Colonic mucosa (tissue), 4 donors: Measurements from ENCODE around the gene CADM1. TPM values are rescaled to one million over a fixed set of nuclear protein-coding genes. Genes with fewer than 3 reads are reported as not detected.

Experiments
- DNase-seq: peaks from one replicate; pipeline ENCODE4 v3.0.0-alpha.2; 2020
- H3K27ac ChIP-seq: fragments of 200-600 bp; one replicate; pipeline ENCODE4 v1.8.0; 2021
- H3K27me3 ChIP-seq: fragments of 200-600 bp; one replicate; pipeline ENCODE4 v1.8.0; 2021
- H3K36me3 ChIP-seq: fragments of 200-600 bp; one replicate; pipeline ENCODE4 v1.8.0; 2021
- H3K4me1 ChIP-seq: fragments of 200-600 bp; one replicate; pipeline ENCODE4 v1.8.0; 2021; ENCODE audit warnings: mild to moderate bottlenecking
- H3K4me3 ChIP-seq: fragments of 200-600 bp; one replicate; pipeline ENCODE4 v1.8.0; 2021
- H3K9ac ChIP-seq, 2 donors: one replicate each; pipeline ENCODE4 v1.7.0; 2013; ENCODE audit warnings: control low read depth in 2 of 2, low read depth in 2 of 2, low read length in 2 of 2
- H3K9me3 ChIP-seq: fragments of 200-600 bp; one replicate; pipeline ENCODE4 v1.8.0; 2021
- intact Hi-C: fragments of 100-400 bp; cut with DNase I; formaldehyde crosslinking; loops from one replicate; pipeline ENCODE4 v1.14.1; 2022
- total RNA-seq, 2 donors: library from RNA; stranded (reverse); fragmentation: NEBNext Ultra II Directional in 1 of 2; extraction: Animal tissue kit (Norgen Biotek cat#: 25700) in 1 of 2; gene quantifications; one replicate each; pipeline ENCODE4 v1.2.1, GENCODE V29; 2021
- TF ChIP-seq, protein P1 (sequence below): fragments of 200-600 bp; IDR thresholded peaks from one replicate; pipeline ENCODE4 v1.8.0; 2022; ENCODE audit warnings: antibody characterized with exemption, mild to moderate bottlenecking
- donor health status: healthy.
- donor health status: DM: no; HTN: no; CAD: no.
- donor health status: DM: no; HTN: no; CAD: no.

The CADM1 gene
- total RNA-seq, 2 donors from 2014 or later = 5.2 to 6.4 TPM

DNA sequence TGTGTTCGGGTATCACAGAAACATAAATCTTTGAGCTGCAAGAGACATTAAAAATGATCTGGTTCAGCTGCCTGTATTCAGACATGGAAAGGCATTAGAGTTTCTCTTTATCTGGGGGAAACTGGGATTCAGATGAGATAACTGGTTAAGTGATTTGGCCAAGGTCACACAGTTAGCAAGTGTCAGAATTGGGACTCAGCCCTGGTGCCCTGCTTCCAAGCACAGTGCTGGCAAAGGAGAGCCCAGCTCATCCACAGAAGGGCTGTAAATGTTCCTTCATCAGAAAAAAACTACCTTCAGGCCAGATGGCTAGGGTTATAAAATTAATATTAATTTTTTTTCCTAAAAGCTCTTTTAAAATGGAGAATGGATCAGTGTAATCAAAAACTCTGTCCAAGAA lies 20.4 kb upstream of the CADM1 start:
- TF ChIP-seq, protein P1, sequence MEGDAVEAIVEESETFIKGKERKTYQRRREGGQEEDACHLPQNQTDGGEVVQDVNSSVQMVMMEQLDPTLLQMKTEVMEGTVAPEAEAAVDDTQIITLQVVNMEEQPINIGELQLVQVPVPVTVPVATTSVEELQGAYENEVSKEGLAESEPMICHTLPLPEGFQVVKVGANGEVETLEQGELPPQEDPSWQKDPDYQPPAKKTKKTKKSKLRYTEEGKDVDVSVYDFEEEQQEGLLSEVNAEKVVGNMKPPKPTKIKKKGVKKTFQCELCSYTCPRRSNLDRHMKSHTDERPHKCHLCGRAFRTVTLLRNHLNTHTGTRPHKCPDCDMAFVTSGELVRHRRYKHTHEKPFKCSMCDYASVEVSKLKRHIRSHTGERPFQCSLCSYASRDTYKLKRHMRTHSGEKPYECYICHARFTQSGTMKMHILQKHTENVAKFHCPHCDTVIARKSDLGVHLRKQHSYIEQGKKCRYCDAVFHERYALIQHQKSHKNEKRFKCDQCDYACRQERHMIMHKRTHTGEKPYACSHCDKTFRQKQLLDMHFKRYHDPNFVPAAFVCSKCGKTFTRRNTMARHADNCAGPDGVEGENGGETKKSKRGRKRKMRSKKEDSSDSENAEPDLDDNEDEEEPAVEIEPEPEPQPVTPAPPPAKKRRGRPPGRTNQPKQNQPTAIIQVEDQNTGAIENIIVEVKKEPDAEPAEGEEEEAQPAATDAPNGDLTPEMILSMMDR = no peak
- Histone ChIP-seq H3K9me3 (no peaks in the 10 kb centered on the region), H3K27ac (no peak overlapping the region)

DNA sequence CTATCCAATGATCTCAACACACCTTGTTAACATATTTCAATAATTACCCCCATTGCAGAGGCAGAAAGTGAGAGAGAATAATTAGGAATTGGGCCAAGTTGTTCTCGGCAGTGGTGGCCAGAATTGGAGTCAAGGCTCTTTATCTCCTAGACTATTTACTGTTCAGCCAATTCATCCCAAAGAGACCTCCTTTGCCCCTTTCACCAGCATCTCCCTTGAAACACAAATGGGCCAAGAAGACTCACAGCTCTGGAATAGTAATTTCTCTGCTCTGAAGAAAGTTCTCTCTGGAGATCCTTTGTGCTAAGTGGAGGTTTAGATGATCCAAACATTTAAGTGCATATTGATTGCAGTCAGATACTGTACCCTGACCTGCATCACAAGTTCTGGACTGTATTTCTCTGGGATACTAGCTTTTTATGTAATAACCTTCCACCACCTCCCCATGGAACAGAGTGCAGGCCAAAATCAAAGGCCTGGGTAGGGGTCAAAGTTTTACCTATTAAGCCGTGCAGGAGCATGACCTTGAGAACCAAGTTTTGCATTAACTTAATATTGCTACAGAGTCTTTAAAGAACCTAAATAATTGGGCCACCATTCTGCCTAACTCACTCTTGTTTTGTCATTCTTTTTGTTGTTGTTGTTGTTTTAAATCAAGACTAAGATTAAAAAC lies 19.6 kb upstream of the CADM1 start:
- H3K27ac ChIP-seq = no peak overlapping the region

More for the DNA sequence above, 20.4 kb upstream of the CADM1 start:
- no peak overlapping the region for H3K4me3 ChIP-seq
- intact Hi-C loops = no loop called here
- H3K4me1 ChIP-seq = no peaks in the 10 kb centered on the region
- H3K36me3 ChIP-seq = no peaks in the 10 kb centered on the region
- DNase-seq = no peak
- no peaks in the 10 kb centered on the region for H3K27me3 ChIP-seq
- no peak overlapping the region for H3K9ac ChIP-seq

DNA sequence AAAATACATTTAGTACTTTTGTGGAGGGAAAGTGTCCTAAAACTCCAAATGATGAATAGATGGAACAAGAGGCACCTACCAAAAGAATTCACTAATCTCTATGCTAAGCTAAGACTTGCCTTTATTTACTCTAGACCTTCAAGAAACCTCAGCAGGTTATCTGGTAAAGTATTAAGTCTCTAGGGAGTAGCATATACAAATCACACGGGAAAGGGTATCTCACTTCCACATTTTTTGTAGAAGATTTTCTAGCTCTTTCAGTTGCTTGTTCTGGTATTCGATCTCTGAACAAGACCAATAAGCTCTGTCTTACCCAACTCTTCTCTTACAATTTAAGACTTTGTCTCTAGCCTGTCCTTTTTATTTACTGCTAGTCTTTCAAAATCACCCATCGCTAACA lies 18.1 kb upstream of the CADM1 start:
- intact Hi-C loops = no loop called here
- TF ChIP-seq, protein P1 = no peak
- DNase-seq = no peak

More for the DNA sequence above, 19.6 kb upstream of the CADM1 start:
- Histone ChIP-seq H3K4me3 (no peak overlapping the region), H3K27me3 (no peaks in the 10 kb centered on the region), H3K9ac (no peak overlapping the region), H3K4me1 (no peaks in the 10 kb centered on the region), H3K9me3 (no peaks in the 10 kb centered on the region), H3K36me3 (no peaks in the 10 kb centered on the region)
- TF ChIP-seq, protein P1 = no peak
- intact Hi-C loops = no loop called here
- no peak for DNase-seq

DNA sequence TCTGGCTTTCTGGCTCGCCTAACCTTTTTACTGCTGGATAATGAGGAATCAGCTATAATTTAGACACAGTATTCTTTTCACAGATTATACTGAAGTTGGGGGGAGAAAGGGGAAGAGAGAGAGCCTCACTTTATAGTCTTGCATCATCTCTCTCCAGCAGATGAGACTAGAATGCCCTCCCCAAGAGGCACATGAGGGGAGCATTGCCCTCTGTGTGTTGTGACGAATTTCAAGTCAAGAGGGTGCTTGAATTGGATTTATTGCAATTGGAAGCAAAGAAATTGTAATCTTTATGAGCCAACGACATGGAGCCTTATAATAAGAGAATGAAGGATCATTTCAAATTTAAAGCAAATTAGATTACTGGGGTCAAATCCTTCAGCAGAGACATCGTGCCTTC lies 17.6 kb upstream of the CADM1 start:
- Histone ChIP-seq H3K27me3 (no peaks in the 10 kb centered on the region), H3K27ac (no peak overlapping the region), H3K4me1 (no peaks in the 10 kb centered on the region), H3K9me3 (no peaks in the 10 kb centered on the region), H3K36me3 (no peaks in the 10 kb centered on the region), H3K4me3 (no peak overlapping the region), H3K9ac (no peak overlapping the region)
- TF ChIP-seq, protein P1 = no peak
- intact Hi-C loops = no loop called here
- no peak for DNase-seq

More for the DNA sequence above, 18.1 kb upstream of the CADM1 start:
- Histone ChIP-seq H3K36me3 (no peaks in the 10 kb centered on the region), H3K27me3 (no peaks in the 10 kb centered on the region), H3K9me3 (no peaks in the 10 kb centered on the region), H3K9ac (no peak overlapping the region), H3K4me3 (no peak overlapping the region), H3K27ac (no peak overlapping the region), H3K4me1 (no peaks in the 10 kb centered on the region)

DNA sequence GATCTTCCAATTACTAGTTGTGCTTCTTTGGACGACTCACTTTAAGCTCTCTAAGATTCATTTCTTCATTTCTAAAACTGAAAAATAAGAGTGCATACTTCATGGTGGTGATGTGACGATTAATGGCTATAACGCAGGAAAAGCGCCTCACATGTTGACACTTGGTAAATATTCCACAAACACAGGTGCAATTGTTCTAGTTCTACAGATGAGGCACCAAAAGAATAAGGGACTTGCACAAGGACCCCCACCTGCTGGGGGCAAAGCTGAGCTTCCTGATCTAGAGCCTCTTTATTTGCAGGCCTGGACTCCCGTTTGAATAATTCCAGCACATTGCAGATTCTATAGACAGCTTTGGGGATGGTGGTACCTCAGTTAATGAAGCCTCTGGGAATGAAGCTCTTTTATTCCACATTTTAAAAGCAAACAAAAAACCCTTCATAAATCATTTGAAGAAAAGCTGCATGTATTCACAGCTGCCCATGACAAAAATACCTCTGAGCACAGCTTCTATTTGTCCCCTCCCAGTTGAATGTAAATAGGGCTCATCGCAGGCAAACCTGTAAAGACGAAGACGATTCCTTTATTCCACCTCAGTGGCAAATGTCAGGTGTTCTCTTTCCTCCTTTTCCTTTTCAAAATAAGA lies 14.9 kb upstream of the CADM1 start:
- Histone ChIP-seq H3K4me1 (no peaks in the 10 kb centered on the region), H3K9ac (no peak overlapping the region), H3K27me3 (no peaks in the 10 kb centered on the region), H3K36me3 (no peaks in the 10 kb centered on the region), H3K27ac (no peak overlapping the region), H3K4me3 (no peak overlapping the region), H3K9me3 (no peaks in the 10 kb centered on the region)
- intact Hi-C loops = no loop called here
- no peak for DNase-seq
- TF ChIP-seq, protein P1 = no peak
